ENCODE measurements around the gene PIH1D1.
"Not testable (repeated sequence)": the region's sequence is repeated elsewhere in the genome, so short reads cannot be mapped to it uniquely, and the experiment has no call there.

The PIH1D1 gene

GRCh38 chr19:49481020-49481683 lies 29.5 kb upstream of the PIH1D1 start:
- DNase-seq (ENCODE audit: low spot score), result no peak

- DNase-seq (ENCODE audit: low spot score), result no peak
Measured at GRCh38 chr19:49479975-49480628, 28.5 kb upstream of the PIH1D1 start.

- peak; percentile 78 for DNase-seq (ENCODE audit: low spot score)
Measured at GRCh38 chr19:49475995-49476880, 24.6 kb upstream of the PIH1D1 start.

GRCh38 chr19:49475191-49475917 lies 23.7 kb upstream of the PIH1D1 start:
- no peak for DNase-seq (ENCODE audit: low spot score)

GRCh38 chr19:49474542-49474924 lies 22.9 kb upstream of the PIH1D1 start:
- no peak for DNase-seq (ENCODE audit: low spot score)

- DNase-seq (ENCODE audit: low spot score), result peak; percentile 41
Measured at GRCh38 chr19:49473868-49474541, 22.4 kb upstream of the PIH1D1 start, which contains the start of gene FLT3LG. FLT3LG (plus strand) TSS chr19:49474215; CDS start chr19:49474640, 425 bp downstream.

GRCh38 chr19:49473501-49473867 lies 21.9 kb upstream of the PIH1D1 start:
- not testable (repeated sequence) for DNase-seq (ENCODE audit: low spot score)

GRCh38 chr19:49472936-49473335 lies 21.3 kb upstream of the PIH1D1 start:
- no peak for DNase-seq (ENCODE audit: low spot score)

- DNase-seq (ENCODE audit: low spot score), result no peak
Measured at GRCh38 chr19:49470615-49470978, 19.0 kb upstream of the PIH1D1 start.

GRCh38 chr19:49469828-49470614 lies 18.4 kb upstream of the PIH1D1 start:
- no peak for DNase-seq (ENCODE audit: low spot score)

- no peak for DNase-seq (ENCODE audit: low spot score)
Measured at GRCh38 chr19:49468746-49469447, 17.3 kb upstream of the PIH1D1 start.

GRCh38 chr19:49468199-49468598 lies 16.6 kb upstream of the PIH1D1 start:
- DNase-seq (ENCODE audit: low spot score), result no peak

GRCh38 chr19:49465371-49465770 lies 13.8 kb upstream of the PIH1D1 start:
- DNase-seq (ENCODE audit: low spot score), result no peak

- no peak for DNase-seq (ENCODE audit: low spot score)
Measured at GRCh38 chr19:49463960-49464740, 12.5 kb upstream of the PIH1D1 start.

- DNase-seq (ENCODE audit: low spot score), result no peak
Measured at GRCh38 chr19:49462492-49462891, 10.9 kb upstream of the PIH1D1 start.

GRCh38 chr19:49461656-49462055 lies 10.0 kb upstream of the PIH1D1 start:
- no peak for DNase-seq (ENCODE audit: low spot score)

- DNase-seq (ENCODE audit: low spot score), result not testable (repeated sequence)
Measured at GRCh38 chr19:49461130-49461529, 9.5 kb upstream of the PIH1D1 start.

GRCh38 chr19:49459388-49459787 lies 7.8 kb upstream of the PIH1D1 start:
- no peak for DNase-seq (ENCODE audit: low spot score)

GRCh38 chr19:49458567-49458903 lies 6.9 kb upstream of the PIH1D1 start:
- no peak for DNase-seq (ENCODE audit: low spot score)

All from SK-N-DZ (cell line).